ENCODE measurements around the gene MED22.

GRCh38 chr9:133372144-133372543, 24.2 kb upstream of the MED22 start:
- TF ChIP-seq POLR2A (IDR thresholded peaks at IDR 0.05) (no peak), CTCF (IDR thresholded peaks at IDR 0.05) (no peak)

Data from lower leg skin (tissue), 3 donors.